GM23338 (cell line): ENCODE measurements around the gene BCOR. TPM values are rescaled to one million over a fixed set of nuclear protein-coding genes. Genes with fewer than 3 reads are reported as not detected.

Experiments used
- ATAC-seq: fragments of 200-7000 bp; cut with Tn5 transposase; 3 replicates; pipeline ENCODE4 v1.9.1; 2020
- DNase-seq: peaks from one replicate; pipeline ENCODE4 v3.0.0-alpha.2; 2015; ENCODE audit warnings: low spot score
- H2AFZ ChIP-seq: fragments of 200-600 bp; sonication (generic); 2 replicates; pipeline ENCODE4 v1.8.0; 2016; ENCODE audit warnings: antibody characterized with exemption, mild to moderate bottlenecking, moderate library complexity
- H3F3A ChIP-seq: fragments of 200-600 bp; sonication (generic); replicated peaks from 2 replicates; pipeline ENCODE4 v1.8.0; 2017; ENCODE audit warnings: antibody characterized with exemption, mixed run types, low read depth
- H3K27ac ChIP-seq: fragments of 200-600 bp; sonication (generic); 2 replicates; pipeline ENCODE4 v1.6.1; 2016; ENCODE audit warnings: low read depth
- H3K27me3 ChIP-seq: fragments of 200-600 bp; sonication (generic); 2 replicates; pipeline ENCODE4 v1.8.0; 2016; ENCODE audit warnings: mild to moderate bottlenecking, mixed run types, moderate library complexity; ENCODE audit not compliant: insufficient read depth
- H3K36me3 ChIP-seq: fragments of 200-600 bp; sonication (generic); 2 replicates; pipeline ENCODE4 v1.8.0; 2016; ENCODE audit warnings: mild to moderate bottlenecking; ENCODE audit not compliant: insufficient read depth
- H3K4me1 ChIP-seq: fragments of 200-600 bp; sonication (generic); 2 replicates; pipeline ENCODE4 v1.8.0; 2016; ENCODE audit warnings: mild to moderate bottlenecking, moderate library complexity; ENCODE audit not compliant: insufficient read depth
- H3K4me2 ChIP-seq: fragments of 200-600 bp; sonication (generic); 2 replicates; pipeline ENCODE4 v1.7.1; 2017; ENCODE audit warnings: mixed run types
- H3K4me3 ChIP-seq: fragments of 200-600 bp; sonication (generic); 2 replicates; pipeline ENCODE4 v1.6.1; 2016; ENCODE audit warnings: mixed run types
- H3K79me2 ChIP-seq: fragments of 200-600 bp; sonication (generic); replicated peaks from 2 replicates; pipeline ENCODE4 v1.8.0; 2017; ENCODE audit warnings: mild to moderate bottlenecking; ENCODE audit not compliant: insufficient read depth
- H3K9me2 ChIP-seq: fragments of 200-600 bp; sonication (generic); 2 replicates; pipeline ENCODE4 v1.8.0; 2017; ENCODE audit not compliant: insufficient read depth
- H4K20me1 ChIP-seq: fragments of 200-600 bp; sonication (generic); replicated peaks from 2 replicates; pipeline ENCODE4 v1.8.0; 2017; ENCODE audit warnings: mild to moderate bottlenecking; ENCODE audit not compliant: insufficient read depth
- H3K27ac Mint-ChIP-seq: 2 replicates; pipeline ENCODE4 v1.8.0; 2020; ENCODE audit warnings: inconsistent platforms, mild to moderate bottlenecking, moderate library complexity, mixed read lengths
- H3K27me3 Mint-ChIP-seq: 3 replicates; pipeline ENCODE4 v1.8.0; 2022; ENCODE audit warnings: low read depth, mild to moderate bottlenecking, moderate library complexity, mixed read lengths, inconsistent platforms; ENCODE audit not compliant: insufficient read depth, poor library complexity
- H3K36me3 Mint-ChIP-seq: 3 replicates; pipeline ENCODE4 v1.8.0; 2021; ENCODE audit warnings: low read depth, mild to moderate bottlenecking, inconsistent platforms, moderate library complexity, mixed read lengths
- H3K4me1 Mint-ChIP-seq: 3 replicates; pipeline ENCODE4 v1.8.0; 2020; ENCODE audit warnings: mild to moderate bottlenecking, inconsistent platforms, mixed read lengths
- H3K4me3 Mint-ChIP-seq: 3 replicates; pipeline ENCODE4 v1.8.0; 2021; ENCODE audit warnings: moderate library complexity, mild to moderate bottlenecking, inconsistent platforms, mixed read lengths
- H3K9me3 Mint-ChIP-seq: 3 replicates; pipeline ENCODE4 v1.8.0; 2020; ENCODE audit warnings: moderate library complexity, mild to moderate bottlenecking, inconsistent platforms, mixed read lengths
- CREB1 ChIP-seq: fragments of 250-450 bp; sonication (Bioruptor Pico); IDR thresholded peaks from 2 replicates; pipeline ENCODE4 v1.5.0; 2020; ENCODE audit warnings: low read depth, mild to moderate bottlenecking, moderate library complexity
- EZH2 ChIP-seq: fragments of 200-600 bp; sonication (generic); IDR thresholded peaks from one replicate; pipeline ENCODE4 v1.8.0; 2017; ENCODE audit warnings: antibody characterized with exemption, mild to moderate bottlenecking, low read depth; ENCODE audit not compliant: unreplicated experiment
- EZH2phosphoT487 ChIP-seq: fragments of 200-600 bp; sonication (generic); IDR thresholded peaks from one replicate; pipeline ENCODE4 v1.8.1; 2018; ENCODE audit warnings: antibody characterized with exemption; ENCODE audit not compliant: unreplicated experiment
- JUNB ChIP-seq: IDR thresholded peaks from one replicate; pipeline ENCODE4 v1.6.1; 2016; ENCODE audit warnings: antibody characterized with exemption; ENCODE audit not compliant: unreplicated experiment
- STAT1 ChIP-seq: IDR thresholded peaks from one replicate; pipeline ENCODE4 v1.6.1; 2016; ENCODE audit warnings: antibody characterized with exemption; ENCODE audit not compliant: unreplicated experiment
- ZNF114 ChIP-seq: fragments of 250-450 bp; sonication (Bioruptor Pico); IDR thresholded peaks from 2 replicates; pipeline ENCODE4 v1.5.0; 2020; ENCODE audit warnings: mild to moderate bottlenecking, moderate library complexity
- ZNF331 ChIP-seq: fragments of 250-450 bp; sonication (Bioruptor Pico); IDR thresholded peaks from 2 replicates; pipeline ENCODE4 v1.5.0; 2020; ENCODE audit warnings: low read depth, mild to moderate bottlenecking, moderate library complexity
- polyA plus RNA-seq: library from polyadenylated mRNA; unstranded; fragments of >200 nt; fragmentation: Nextera tagmentation; extraction: Ambion mirVana; gene quantifications from 2 replicates; pipeline ENCODE4 v1.2.1, GENCODE V29; 2016
- total RNA-seq: library from RNA; depleted of rRNA; stranded (reverse); fragments of >200 nt; shearing (Covaris generic); gene quantifications from 2 replicates; pipeline ENCODE4 v1.2.3, GENCODE V29; 2014
- TF ChIP-seq, protein P1 (sequence below): IDR thresholded peaks from 2 replicates; pipeline ENCODE4 v1.6.1; 2016; ENCODE audit warnings: antibody characterized with exemption

Gene BCOR
- total and polyA plus RNA-seq, 2 experiments from 2014 or later = 25.5 to 60.8 TPM

DNA sequence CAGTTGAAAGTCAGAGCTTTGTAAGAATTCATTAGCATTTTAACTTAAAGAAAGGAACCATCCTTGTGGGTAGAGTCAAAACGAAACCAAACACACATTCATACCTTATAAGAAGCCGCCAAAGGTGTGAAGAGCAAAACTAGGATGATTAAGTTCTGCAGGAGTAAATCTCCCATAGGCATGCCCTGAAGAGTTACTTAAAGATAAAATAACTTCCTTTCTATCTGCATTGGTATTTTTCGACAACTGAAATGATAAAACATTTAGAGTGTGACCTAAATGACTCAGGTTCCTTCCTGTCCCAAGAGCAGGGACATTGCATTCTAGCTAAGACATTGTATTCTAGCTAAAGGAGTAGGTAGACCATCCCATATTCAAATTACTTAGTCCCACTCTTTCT is 75.3 kb downstream of the BCOR start (continued):
- TF ChIP-seq EZH2phosphoT487 (no peak), ZNF331 (CRISPR knock-in tag) (no peak), STAT1 (no peak), JUNB (no peak)

GRCh38 chrX:40021647-40022046 is 76.1 kb downstream of the BCOR start:
- no peak overlapping the region for H3K4me3 ChIP-seq
- TF ChIP-seq EZH2 = no peak
- no peak for TF ChIP-seq CREB1 (CRISPR knock-in tag)
- TF ChIP-seq ZNF114 (CRISPR knock-in tag) = no peak
- TF ChIP-seq, protein P1, sequence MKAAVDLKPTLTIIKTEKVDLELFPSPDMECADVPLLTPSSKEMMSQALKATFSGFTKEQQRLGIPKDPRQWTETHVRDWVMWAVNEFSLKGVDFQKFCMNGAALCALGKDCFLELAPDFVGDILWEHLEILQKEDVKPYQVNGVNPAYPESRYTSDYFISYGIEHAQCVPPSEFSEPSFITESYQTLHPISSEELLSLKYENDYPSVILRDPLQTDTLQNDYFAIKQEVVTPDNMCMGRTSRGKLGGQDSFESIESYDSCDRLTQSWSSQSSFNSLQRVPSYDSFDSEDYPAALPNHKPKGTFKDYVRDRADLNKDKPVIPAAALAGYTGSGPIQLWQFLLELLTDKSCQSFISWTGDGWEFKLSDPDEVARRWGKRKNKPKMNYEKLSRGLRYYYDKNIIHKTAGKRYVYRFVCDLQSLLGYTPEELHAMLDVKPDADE = no peak
- no peak for TF ChIP-seq EZH2phosphoT487
- no peaks in the 10 kb centered on the region for H3K36me3 Mint-ChIP-seq
- no peak overlapping the region for H3K4me2 ChIP-seq
- no peak overlapping the region for H2AFZ ChIP-seq
- H3K4me3 Mint-ChIP-seq = no peak overlapping the region
- H3K27me3 ChIP-seq = peaks cover 9% of the 10 kb centered on the region
- no peaks in the 10 kb centered on the region for H3F3A ChIP-seq
- H3K27ac Mint-ChIP-seq = no peak overlapping the region
- DNase-seq (no peak), ATAC-seq (no peak)
- no peaks in the 10 kb centered on the region for H3K9me2 ChIP-seq
- no peaks in the 10 kb centered on the region for H4K20me1 ChIP-seq
- peaks cover 6% of the 10 kb centered on the region for H3K27me3 Mint-ChIP-seq
- H3K4me1 Mint-ChIP-seq = peaks cover 2% of the 10 kb centered on the region; the same call in 1 of the 3 replicates
- no peaks in the 10 kb centered on the region for H3K79me2 ChIP-seq
- peaks cover 4% of the 10 kb centered on the region; the same call in 1 of the 2 replicates for H3K4me1 ChIP-seq
- no peaks in the 10 kb centered on the region for H3K36me3 ChIP-seq
- H3K27ac ChIP-seq = no peak overlapping the region
- 0 out of 3 replicates have a peak, but pooled peaks cover 2% of the 10 kb centered on the region for H3K9me3 Mint-ChIP-seq

GRCh38 chrX:40019541-40019940 is 78.2 kb downstream of the BCOR start:
- H3K27ac Mint-ChIP-seq = no peak overlapping the region
- H4K20me1 ChIP-seq = no peaks in the 10 kb centered on the region
- no peaks in the 10 kb centered on the region for H3K36me3 Mint-ChIP-seq
- no peak for ATAC-seq
- peaks cover 10% of the 10 kb centered on the region; the same call in 1 of the 2 replicates for H3K4me1 ChIP-seq
- H3K4me1 Mint-ChIP-seq = peaks cover 4% of the 10 kb centered on the region; the same call in 2 of the 3 replicates
- peaks cover 3% of the 10 kb centered on the region for H3K27me3 Mint-ChIP-seq
- TF ChIP-seq EZH2phosphoT487 (no peak), ZNF331 (CRISPR knock-in tag) (no peak), CREB1 (CRISPR knock-in tag) (no peak), ZNF114 (CRISPR knock-in tag) (no peak), STAT1 (no peak)
- H3K9me3 Mint-ChIP-seq = 0 out of 3 replicates have a peak, but pooled peaks cover 2% of the 10 kb centered on the region
- H3K4me3 Mint-ChIP-seq = no peak overlapping the region
- no peak overlapping the region for H3K4me3 ChIP-seq
- no peak for DNase-seq
- H3K27me3 ChIP-seq = peaks cover 23% of the 10 kb centered on the region
- H2AFZ ChIP-seq = no peak overlapping the region
- no peaks in the 10 kb centered on the region for H3K9me2 ChIP-seq
- H3K79me2 ChIP-seq = no peaks in the 10 kb centered on the region
- no peak overlapping the region for H3K4me2 ChIP-seq
- no peak overlapping the region for H3K27ac ChIP-seq
- H3F3A ChIP-seq = no peaks in the 10 kb centered on the region; the same call in 1 of the 2 replicates
- H3K36me3 ChIP-seq = no peaks in the 10 kb centered on the region
